Effector memory CD4-positive, alpha-beta T cell (primary cell): ENCODE results near the gene DHRS2.
"Not testable (repeated sequence)": the region's sequence is repeated elsewhere in the genome, so short reads cannot be mapped to it uniquely, and the experiment has no call there.

Experiments
- DNase-seq, 3 donors: peaks; one replicate each; pipeline ENCODE4 v3.0.0-alpha.2; 2020
- H3K27ac ChIP-seq: 2 replicates; pipeline ENCODE4 v1.7.0; 2013; ENCODE audit warnings: mild to moderate bottlenecking, low read length, moderate library complexity; ENCODE audit not compliant: insufficient read depth, poor library complexity, severe bottlenecking
- H3K27me3 ChIP-seq: replicated peaks from 2 replicates; pipeline ENCODE4 v1.7.0; 2013; ENCODE audit warnings: mild to moderate bottlenecking, low read length; ENCODE audit not compliant: insufficient read depth, control insufficient read depth, poor library complexity, severe bottlenecking
- H3K36me3 ChIP-seq: 2 replicates; pipeline ENCODE4 v1.7.0; 2013; ENCODE audit warnings: mild to moderate bottlenecking, low read length, moderate library complexity; ENCODE audit not compliant: control insufficient read depth, insufficient read depth
- H3K4me1 ChIP-seq: 2 replicates; pipeline ENCODE4 v1.7.0; 2013; ENCODE audit warnings: low read length, mild to moderate bottlenecking; ENCODE audit not compliant: control insufficient read depth, insufficient read depth, poor library complexity, severe bottlenecking
- H3K4me3 ChIP-seq: 2 replicates; pipeline ENCODE4 v1.7.0; 2013; ENCODE audit warnings: low read length, low read depth, mild to moderate bottlenecking; ENCODE audit not compliant: insufficient read depth, poor library complexity, severe bottlenecking
- H3K9me3 ChIP-seq: 2 replicates; pipeline ENCODE4 v1.7.0; 2013; ENCODE audit warnings: mild to moderate bottlenecking, low read length, moderate library complexity; ENCODE audit not compliant: control insufficient read depth

The DHRS2 gene

DNA sequence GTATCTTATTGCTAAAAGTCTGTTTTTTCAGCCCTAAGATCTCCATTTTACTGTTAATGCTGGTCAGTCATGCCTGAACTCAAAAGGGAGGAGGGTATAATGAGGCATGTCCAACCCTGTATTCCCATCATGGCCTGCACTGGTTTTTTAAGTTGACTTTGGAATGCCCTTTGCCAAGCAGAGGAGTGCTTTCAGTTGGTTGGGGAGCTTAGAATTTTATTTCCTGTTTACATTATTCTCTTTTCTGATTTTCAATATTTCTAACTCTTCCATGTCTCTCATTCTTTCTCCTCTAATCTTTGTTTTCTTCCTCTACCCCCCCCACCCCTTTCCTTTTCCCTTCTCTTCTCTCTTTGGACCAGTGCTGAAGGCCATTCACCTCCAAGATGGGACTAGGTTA is 4.9 kb upstream of the DHRS2 start:
- Histone ChIP-seq H3K4me3 (no peak overlapping the region), H3K4me1 (no peaks in the 10 kb centered on the region), H3K27me3 (no peaks in the 10 kb centered on the region), H3K36me3 (no peaks in the 10 kb centered on the region), H3K27ac (no peak overlapping the region), H3K9me3 (no peaks in the 10 kb centered on the region)
- DNase-seq, result no peak

DNA sequence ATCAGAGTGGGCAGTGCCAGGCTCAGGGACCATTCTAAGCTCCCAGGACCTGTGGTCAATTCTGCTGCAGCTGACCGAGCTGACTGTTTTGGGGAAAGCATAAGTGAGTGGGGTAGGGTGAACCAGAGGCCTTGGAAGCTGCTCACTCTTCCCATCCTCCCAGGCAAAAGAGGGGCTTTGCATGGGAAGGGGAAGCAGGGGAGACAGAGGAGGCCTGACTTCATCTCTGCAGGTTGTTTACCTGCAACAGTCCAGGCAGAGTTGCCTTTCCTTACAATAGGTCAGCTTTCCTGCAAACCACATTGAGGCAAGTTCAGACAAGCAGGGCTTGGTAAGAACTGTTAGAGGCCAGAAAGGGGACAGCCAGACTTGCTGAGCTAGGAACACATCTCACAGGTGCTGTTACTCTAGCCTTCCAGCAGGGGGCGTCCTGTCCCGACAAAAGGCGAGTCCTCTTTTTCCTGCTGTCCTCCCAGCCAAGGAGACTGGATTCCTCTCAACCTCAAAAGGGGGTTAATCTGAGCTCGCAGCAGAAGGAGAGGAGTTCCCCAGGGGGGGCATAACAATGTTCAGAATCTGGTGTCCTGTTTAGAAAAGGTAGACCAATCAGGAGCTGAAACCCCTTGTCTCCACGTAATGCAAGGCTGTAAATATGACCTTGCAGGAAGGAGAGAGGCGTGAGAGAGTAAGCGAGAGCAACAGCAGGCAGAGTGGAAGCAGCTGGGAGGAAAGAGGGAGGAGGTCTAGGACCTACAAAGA is 4.3 kb upstream of the DHRS2 start:
- Histone ChIP-seq H3K4me1 (no peaks in the 10 kb centered on the region), H3K4me3 (peak overlapping the region; percentile 27), H3K36me3 (no peaks in the 10 kb centered on the region), H3K9me3 (no peaks in the 10 kb centered on the region), H3K27ac (no peak overlapping the region), H3K27me3 (no peaks in the 10 kb centered on the region)
- peak; percentile 23 to 50 (median 44) for DNase-seq

DNA sequence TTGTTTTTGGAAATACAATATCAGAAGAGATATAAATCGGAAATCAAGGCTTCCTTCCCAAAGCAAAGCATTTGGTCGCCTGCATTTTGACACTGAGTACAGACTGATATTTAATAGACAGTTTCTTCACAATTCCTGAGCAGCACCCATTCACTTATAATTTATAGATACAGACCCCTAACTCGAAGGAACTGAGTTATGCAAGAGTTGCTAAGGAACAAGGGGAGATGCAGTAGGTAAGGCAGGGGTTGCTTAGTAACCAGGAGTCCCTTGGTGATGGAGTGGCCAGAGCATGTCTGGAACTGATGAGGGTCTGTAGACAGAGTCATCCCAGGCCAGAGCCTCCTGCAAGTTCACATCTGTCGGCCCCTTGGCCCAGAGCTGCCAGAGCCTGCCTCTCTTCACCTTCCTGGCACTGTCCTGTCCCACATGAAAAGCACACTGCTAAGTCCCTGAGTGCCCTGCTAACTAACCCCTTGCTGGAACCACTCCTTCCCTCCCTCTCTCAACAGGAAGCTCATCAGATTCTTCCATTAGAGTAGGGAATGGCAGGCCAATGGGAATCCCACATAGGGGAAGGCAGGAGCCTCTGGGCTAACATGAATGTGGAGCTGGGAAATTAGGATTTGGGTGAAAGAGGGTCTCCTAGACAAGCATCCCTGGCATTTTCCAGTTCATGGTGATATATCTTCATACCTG is 3.6 kb upstream of the DHRS2 start:
- Histone ChIP-seq H3K36me3 (no peaks in the 10 kb centered on the region), H3K4me1 (no peaks in the 10 kb centered on the region), H3K27ac (no peak overlapping the region), H3K9me3 (no peaks in the 10 kb centered on the region), H3K27me3 (no peaks in the 10 kb centered on the region), H3K4me3 (no peak overlapping the region)
- no peak for DNase-seq

DNA sequence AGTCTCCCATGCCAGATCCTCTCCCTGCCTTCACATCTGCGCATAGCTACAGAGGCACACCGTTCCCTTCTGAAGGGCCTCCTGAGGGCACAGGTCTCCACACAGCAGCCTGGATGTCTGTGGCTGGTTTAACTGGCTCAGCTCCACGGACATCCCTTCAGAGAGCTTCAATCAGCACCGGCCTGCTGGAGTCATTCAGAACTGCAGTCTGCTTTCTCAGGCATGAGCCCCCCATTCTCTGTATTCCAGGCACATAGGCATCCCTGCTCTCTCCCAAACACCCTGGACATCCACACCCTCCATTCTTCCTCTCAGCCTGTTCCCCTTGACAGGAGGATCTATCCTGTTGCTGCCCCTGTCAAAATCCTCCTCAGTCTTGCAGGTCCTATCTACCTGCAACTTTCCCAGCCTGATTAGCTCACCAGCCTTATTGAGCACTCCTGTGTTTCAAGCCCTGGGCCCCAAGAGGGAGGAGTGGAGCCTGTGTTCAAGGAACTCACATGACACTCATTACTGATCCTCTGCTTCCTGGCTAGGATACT is 2.9 kb upstream of the DHRS2 start:
- Histone ChIP-seq H3K27me3 (no peaks in the 10 kb centered on the region), H3K27ac (no peak overlapping the region), H3K4me3 (no peak overlapping the region), H3K9me3 (no peaks in the 10 kb centered on the region), H3K4me1 (no peaks in the 10 kb centered on the region), H3K36me3 (no peaks in the 10 kb centered on the region)
- no peak for DNase-seq

DNA sequence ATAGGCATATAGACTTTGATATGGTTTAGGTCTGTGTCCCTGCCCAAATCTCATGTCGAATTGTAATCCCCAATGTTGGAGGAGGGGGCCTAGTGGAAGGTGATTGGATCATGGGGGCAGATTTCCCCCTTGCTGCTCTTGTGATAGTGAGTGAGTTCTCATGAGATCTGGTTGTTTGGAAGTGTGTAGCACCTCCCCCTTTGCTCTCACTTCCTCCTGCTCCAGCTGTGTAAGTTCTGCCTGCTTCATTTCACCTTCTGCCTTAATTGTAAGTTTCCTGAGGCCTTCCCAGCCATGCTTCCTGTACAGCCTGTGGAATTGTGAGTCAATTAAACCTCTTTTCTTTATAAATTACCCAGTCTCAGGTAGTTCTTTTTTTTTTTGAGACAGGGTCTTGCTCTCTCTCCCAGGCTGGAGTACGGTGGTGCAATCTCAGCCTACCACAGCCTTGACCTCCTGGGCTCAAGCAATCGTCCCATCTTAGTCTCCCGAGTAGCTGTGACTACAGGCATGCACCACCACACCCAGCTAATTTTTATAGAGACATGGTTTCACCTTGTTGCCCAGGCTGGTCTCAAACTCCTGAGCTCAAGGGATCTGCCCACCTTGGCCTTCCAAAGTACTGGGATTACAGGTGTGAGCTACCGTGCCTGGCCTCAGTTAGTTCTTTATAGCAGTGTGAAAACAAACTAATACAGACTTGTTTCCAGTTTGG is 1.3 kb upstream of the DHRS2 start:
- H3K27ac ChIP-seq, H3K36me3 ChIP-seq, DNase-seq, H3K4me3 ChIP-seq, H3K9me3 ChIP-seq, H3K27me3 ChIP-seq, H3K4me1 ChIP-seq: not testable (repeated sequence)

DNA sequence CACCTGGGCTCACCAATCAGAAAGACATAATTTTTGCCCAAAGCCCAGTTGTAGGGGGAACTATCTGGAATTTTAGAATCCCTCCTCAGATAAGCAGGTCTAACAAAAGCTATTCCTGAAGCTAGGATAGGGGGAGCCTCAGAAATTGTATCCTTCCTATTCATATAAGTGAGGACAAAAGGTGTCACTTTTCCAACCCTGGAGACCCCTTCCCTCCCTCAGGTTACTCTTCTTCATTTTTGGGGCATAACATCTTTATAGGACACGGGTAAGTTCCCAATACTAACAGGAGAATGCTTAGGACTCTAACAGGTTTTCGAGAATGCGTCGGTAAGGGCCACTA is 1.1 kb downstream of the DHRS2 start:
- DNase-seq, H3K27ac ChIP-seq, H3K36me3 ChIP-seq, H3K4me3 ChIP-seq, H3K27me3 ChIP-seq, H3K4me1 ChIP-seq, H3K9me3 ChIP-seq: not testable (repeated sequence)

DNA sequence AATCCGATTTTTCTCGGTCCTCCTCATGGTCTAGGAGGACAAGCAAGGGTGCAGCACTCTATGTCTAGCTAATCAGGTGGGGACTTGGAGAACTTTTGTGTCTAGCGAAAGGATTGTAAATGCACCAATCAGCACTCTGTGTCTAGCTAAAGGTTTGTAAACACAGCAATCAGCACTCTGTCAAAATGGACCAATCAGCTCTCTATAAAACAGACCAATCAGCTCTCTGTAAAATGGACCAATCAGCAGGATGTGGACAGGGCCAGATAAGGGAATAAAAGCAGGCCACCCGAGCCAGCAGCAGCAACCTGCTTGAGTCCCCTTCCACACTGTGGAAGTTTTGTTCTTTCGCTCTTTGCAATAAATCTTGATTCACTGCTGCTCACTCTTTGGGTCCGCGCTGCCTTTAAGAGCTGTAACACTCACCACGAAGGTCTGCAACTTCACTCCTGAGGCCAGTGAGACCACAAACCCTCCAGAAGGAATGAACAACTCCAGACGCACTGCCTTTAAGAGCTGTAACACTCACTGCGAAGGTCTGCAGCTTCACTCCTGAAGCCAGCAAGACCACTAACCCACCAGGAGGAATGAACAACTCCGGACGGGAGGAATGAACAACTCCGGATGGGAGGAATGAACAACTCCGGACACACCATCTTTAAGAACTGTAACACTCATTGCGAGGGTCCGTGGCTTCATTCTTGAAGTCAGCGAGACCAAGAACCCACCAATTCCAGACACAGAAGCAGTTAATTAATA is 1.7 kb downstream of the DHRS2 start:
- not testable (repeated sequence) for DNase-seq, H3K36me3 ChIP-seq, H3K27ac ChIP-seq, H3K4me1 ChIP-seq, H3K9me3 ChIP-seq, H3K27me3 ChIP-seq, H3K4me3 ChIP-seq

DNA sequence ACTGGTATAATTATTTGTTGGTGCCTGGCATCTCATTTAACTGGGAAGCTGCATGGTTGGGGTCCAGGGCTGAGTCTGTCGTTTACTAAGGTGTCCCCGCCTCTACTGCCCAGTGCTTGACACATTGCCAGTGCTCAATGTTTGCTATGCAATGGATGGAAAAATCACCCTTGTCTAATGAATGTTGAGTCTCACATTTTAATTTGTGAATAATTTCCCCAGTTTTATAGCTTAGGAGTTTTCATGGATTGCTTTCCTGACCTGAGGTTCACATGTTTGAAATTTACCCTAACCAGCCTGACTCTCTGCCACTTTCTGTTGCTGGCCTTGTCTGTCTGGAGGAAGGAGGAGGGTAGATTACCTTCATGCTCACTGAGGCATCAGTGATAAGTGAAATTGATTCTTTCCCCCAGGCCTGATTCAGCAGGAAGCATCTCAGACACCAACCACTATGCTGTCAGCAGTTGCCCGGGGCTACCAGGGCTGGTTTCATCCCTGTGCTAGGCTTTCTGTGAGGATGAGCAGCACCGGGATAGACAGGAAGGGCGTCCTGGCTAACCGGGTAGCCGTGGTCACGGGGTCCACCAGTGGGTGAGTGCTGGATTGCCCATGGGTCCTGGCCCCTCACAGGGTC is 2.4 kb downstream of the DHRS2 start:
- Histone ChIP-seq H3K36me3 (no peaks in the 10 kb centered on the region), H3K4me3 (no peak overlapping the region), H3K27ac (no peak overlapping the region), H3K9me3 (no peaks in the 10 kb centered on the region), H3K4me1 (no peaks in the 10 kb centered on the region), H3K27me3 (no peaks in the 10 kb centered on the region)
- no peak for DNase-seq

DNA sequence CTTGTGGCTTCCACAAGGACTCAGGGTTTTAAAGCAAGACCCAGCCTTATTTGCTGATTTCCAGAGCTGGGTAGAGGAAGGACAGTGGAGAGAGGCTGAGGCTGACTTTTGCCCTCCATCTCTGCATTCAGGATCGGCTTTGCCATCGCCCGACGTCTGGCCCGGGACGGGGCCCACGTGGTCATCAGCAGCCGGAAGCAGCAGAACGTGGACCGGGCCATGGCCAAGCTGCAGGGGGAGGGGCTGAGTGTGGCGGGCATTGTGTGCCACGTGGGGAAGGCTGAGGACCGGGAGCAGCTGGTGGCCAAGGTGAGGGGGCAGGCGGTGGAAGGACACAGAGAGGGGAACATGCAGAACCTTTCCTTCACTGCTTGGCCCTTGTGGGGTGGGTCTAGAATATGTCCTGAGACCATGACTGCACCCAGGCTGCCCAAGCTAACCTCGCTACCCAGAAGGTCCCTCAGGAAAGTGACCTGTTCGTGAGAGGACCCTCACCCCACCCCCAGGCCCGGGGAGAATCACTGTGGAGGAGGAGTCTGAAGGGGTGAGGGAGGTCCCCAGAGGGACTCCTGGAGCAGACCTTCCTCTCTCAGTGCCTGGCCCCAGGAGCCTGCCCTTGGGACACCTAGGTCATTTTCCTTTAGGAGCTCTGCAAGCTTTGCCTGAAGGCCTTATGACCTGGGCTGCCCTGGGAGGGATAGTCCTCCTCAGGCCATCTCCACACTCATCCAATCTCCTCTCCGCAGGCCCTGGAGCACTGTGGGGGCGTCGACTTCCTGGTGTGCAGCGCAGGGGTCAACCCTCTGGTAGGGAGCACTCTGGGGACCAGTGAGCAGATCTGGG is 3.1 kb downstream of the DHRS2 start:
- H3K27me3 ChIP-seq, result no peaks in the 10 kb centered on the region
- H3K27ac ChIP-seq, result no peak overlapping the region
- no peak overlapping the region for H3K4me3 ChIP-seq
- H3K4me1 ChIP-seq, result no peaks in the 10 kb centered on the region
- no peaks in the 10 kb centered on the region for H3K9me3 ChIP-seq
- H3K36me3 ChIP-seq, result no peaks in the 10 kb centered on the region
- no peak for DNase-seq
